H9 (cell line): ENCODE data around the gene EYA4. TPM values are rescaled to one million over a fixed set of nuclear protein-coding genes. Genes with fewer than 3 reads are reported as not detected.

Source experiments
- DNase-seq: peaks from one replicate; pipeline ENCODE4 v3.0.0-alpha.2; 2017
- H2AFZ ChIP-seq: one replicate; pipeline ENCODE4 v1.6.1; 2013; ENCODE audit warnings: mild to moderate bottlenecking, low read length, control low read depth, moderate library complexity
- H2AK5ac ChIP-seq: 2 replicates; pipeline ENCODE4 v1.6.1; 2013; ENCODE audit warnings: low read length, control low read depth, mixed read lengths; ENCODE audit not compliant: insufficient read length
- H2BK120ac ChIP-seq: one replicate; pipeline ENCODE4 v1.6.1; 2013; ENCODE audit warnings: low read depth, mild to moderate bottlenecking, low read length, control low read depth, inconsistent platforms; ENCODE audit not compliant: poor library complexity, severe bottlenecking
- H2BK12ac ChIP-seq: 2 replicates; pipeline ENCODE4 v1.6.1; 2013; ENCODE audit warnings: low read length, control low read depth, mixed read lengths, low read depth; ENCODE audit not compliant: insufficient read length
- H2BK15ac ChIP-seq: 2 replicates; pipeline ENCODE4 v1.6.1; 2013; ENCODE audit warnings: low read depth, low read length, control low read depth
- H2BK20ac ChIP-seq: one replicate; pipeline ENCODE4 v1.6.1; 2013; ENCODE audit warnings: low read depth, mild to moderate bottlenecking, low read length, control low read depth, inconsistent platforms; ENCODE audit not compliant: poor library complexity, severe bottlenecking
- H2BK5ac ChIP-seq: 2 replicates; pipeline ENCODE4 v1.6.1; 2013; ENCODE audit warnings: low read length, control low read depth, mixed read lengths; ENCODE audit not compliant: insufficient read length
- H3K14ac ChIP-seq: 2 replicates; pipeline ENCODE4 v1.6.1; 2013; ENCODE audit warnings: low read length, control low read depth; ENCODE audit not compliant: insufficient read depth
- H3K18ac ChIP-seq: 2 replicates; pipeline ENCODE4 v1.6.1; 2013; ENCODE audit warnings: low read depth, mild to moderate bottlenecking, mixed read lengths, low read length, control low read depth; ENCODE audit not compliant: insufficient read length
- H3K23ac ChIP-seq: 2 replicates; pipeline ENCODE4 v1.6.1; 2013; ENCODE audit warnings: low read length, control low read depth, mixed read lengths, low read depth; ENCODE audit not compliant: insufficient read length
- H3K23me2 ChIP-seq: 2 replicates; pipeline ENCODE4 v1.6.1; 2013; ENCODE audit warnings: low read depth, mild to moderate bottlenecking, mixed read lengths, low read length, control low read depth; ENCODE audit not compliant: insufficient read length, poor library complexity, severe bottlenecking
- H3K27ac ChIP-seq: 2 replicates; pipeline ENCODE4 v1.5.1; 2013; ENCODE audit warnings: low read length, control low read depth, mixed read lengths, low read depth; ENCODE audit not compliant: insufficient read length
- H3K27me3 ChIP-seq: 2 replicates; pipeline ENCODE4 v1.6.1; 2013; ENCODE audit warnings: low read length, control low read depth, inconsistent platforms; ENCODE audit not compliant: insufficient read depth
- H3K4ac ChIP-seq: 2 replicates; pipeline ENCODE4 v1.6.1; 2013; ENCODE audit warnings: low read depth, mild to moderate bottlenecking, control low read depth, inconsistent platforms, low read length, moderate library complexity
- H3K4me1 ChIP-seq: 2 replicates; pipeline ENCODE4 v1.6.1; 2013; ENCODE audit warnings: low read length, control low read depth, inconsistent platforms; ENCODE audit not compliant: insufficient read depth
- H3K4me2 ChIP-seq: 2 replicates; pipeline ENCODE4 v1.6.1; 2013; ENCODE audit warnings: low read length, control low read depth, mixed read lengths; ENCODE audit not compliant: insufficient read length, insufficient read depth
- H3K56ac ChIP-seq: 2 replicates; pipeline ENCODE4 v1.6.1; 2013; ENCODE audit warnings: low read depth, mild to moderate bottlenecking, mixed read lengths, low read length, control low read depth; ENCODE audit not compliant: insufficient read length
- H3K79me1 ChIP-seq: 2 replicates; pipeline ENCODE4 v1.6.1; 2013; ENCODE audit warnings: low read depth, mild to moderate bottlenecking, moderate library complexity, low read length, control low read depth, inconsistent platforms; ENCODE audit not compliant: insufficient read depth, poor library complexity, severe bottlenecking
- H3K79me2 ChIP-seq: 2 replicates; pipeline ENCODE4 v1.6.1; 2013; ENCODE audit warnings: low read length, control low read depth, inconsistent platforms; ENCODE audit not compliant: insufficient read depth
- H3K9ac ChIP-seq: 2 replicates; pipeline ENCODE4 v1.6.1; 2013; ENCODE audit warnings: low read length, control low read depth, mixed read lengths; ENCODE audit not compliant: insufficient read length; ENCODE audit errors: extremely low read depth
- H3K9me3 ChIP-seq: one replicate; pipeline ENCODE4 v1.6.1; 2013; ENCODE audit warnings: low read depth, low read length, inconsistent platforms; ENCODE audit not compliant: control insufficient read depth
- H3T11ph ChIP-seq: one replicate; pipeline ENCODE4 v1.6.1; 2013; ENCODE audit warnings: mild to moderate bottlenecking, low read length, control low read depth, inconsistent platforms
- H4K20me1 ChIP-seq: one replicate; pipeline ENCODE4 v1.6.1; 2013; ENCODE audit not compliant: control insufficient read depth, insufficient read length, insufficient read depth
- H4K5ac ChIP-seq: 2 replicates; pipeline ENCODE4 v1.6.1; 2013; ENCODE audit warnings: low read depth, mild to moderate bottlenecking, mixed read lengths, low read length, control low read depth; ENCODE audit not compliant: insufficient read length
- H4K8ac ChIP-seq: replicated peaks from 2 replicates; pipeline ENCODE4 v1.6.1; 2013; ENCODE audit warnings: low read length, control low read depth, mixed read lengths, low read depth; ENCODE audit not compliant: insufficient read length
- H4K91ac ChIP-seq: 2 replicates; pipeline ENCODE4 v1.6.1; 2013; ENCODE audit warnings: low read depth, mild to moderate bottlenecking, moderate library complexity, mixed read lengths, low read length, control low read depth; ENCODE audit not compliant: insufficient read length
- H3K27ac Mint-ChIP-seq, 3 experiments: 2 replicates in 2 of 3; 3 replicates in 1 of 3; pipeline ENCODE4 v1.8.0; 2020 to 2021; ENCODE audit warnings: mixed read lengths in 3 of 3, mild to moderate bottlenecking in 1 of 3, moderate library complexity in 1 of 3
- H3K27me3 Mint-ChIP-seq: 2 replicates; pipeline ENCODE4 v1.8.0; 2021; ENCODE audit warnings: low read depth, mild to moderate bottlenecking, moderate library complexity, mixed read lengths
- H3K36me3 Mint-ChIP-seq, 3 experiments: 2 replicates in 2 of 3; 3 replicates in 1 of 3; pipeline ENCODE4 v1.8.0; 2020 to 2021; ENCODE audit warnings: low read depth in 3 of 3, mixed read lengths in 3 of 3; ENCODE audit not compliant: insufficient read depth in 1 of 3
- H3K4me1 Mint-ChIP-seq, 2 experiments: 2 replicates each; pipeline ENCODE4 v1.8.0; 2020; ENCODE audit warnings: mixed read lengths in 2 of 2
- H3K4me3 Mint-ChIP-seq, 2 experiments: 2 replicates in 1 of 2; 3 replicates in 1 of 2; pipeline ENCODE4 v1.8.0; 2020 to 2021; ENCODE audit warnings: mild to moderate bottlenecking in 2 of 2, mixed read lengths in 2 of 2, moderate library complexity in 1 of 2
- H3K9me3 Mint-ChIP-seq, 2 experiments: 2 replicates in 1 of 2; 3 replicates in 1 of 2; pipeline ENCODE4 v1.8.0; 2020; ENCODE audit warnings: mild to moderate bottlenecking in 2 of 2, mixed read lengths in 2 of 2, moderate library complexity in 1 of 2
- WGBS: extraction: QIAGEN DNeasy Blood & Tissue Kit; methylation state at CpG from one replicate; pipeline ENCODE4 v1.1.7; 2013; ENCODE audit warnings: missing lambda C conversion rate, low lambda C conversion rate, mixed read lengths; ENCODE audit not compliant: insufficient read length; ENCODE audit errors: extremely low coverage; 5-methylcytosine and 5-hydroxymethylcytosine counted together
- total RNA-seq: library from RNA; stranded (reverse); gene quantifications from 2 replicates; pipeline ENCODE4 v1.2.1, GENCODE V29; 2021
- TF ChIP-seq, protein P1 (sequence below): fragments of 200-600 bp; sonication (generic); conservative IDR thresholded peaks from 3 replicates; pipeline ENCODE4 v1.8.0; 2021; ENCODE audit warnings: antibody characterized with exemption, mild to moderate bottlenecking

Gene EYA4
- total RNA-seq, 1 experiment from 2014 or later = 0.26 TPM

DNA sequence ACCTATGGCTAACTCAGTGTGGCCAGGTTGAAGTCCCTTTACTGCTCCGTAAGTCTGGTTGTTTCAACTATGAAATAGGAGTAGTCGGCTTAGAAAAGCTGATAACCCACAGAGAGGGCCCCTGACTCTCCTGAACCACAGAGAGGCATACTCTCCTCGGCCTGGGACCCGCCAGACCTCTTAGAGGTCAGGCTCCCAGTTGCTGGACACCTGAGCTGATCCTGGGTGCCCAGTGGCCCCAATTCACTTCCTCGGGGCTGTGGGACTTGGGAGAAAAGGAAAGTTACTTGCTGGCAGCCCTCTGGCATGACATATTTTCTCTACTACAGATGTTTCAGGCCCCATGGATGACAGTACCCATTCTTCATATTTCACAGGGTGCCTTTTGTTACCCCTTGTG, 34.2 kb upstream of the EYA4 start:
- Histone ChIP-seq H3T11ph (no peak overlapping the region), H2BK20ac (no peak overlapping the region), H2BK120ac (no peak overlapping the region), H4K8ac (no peak overlapping the region), H3K18ac (no peak overlapping the region), H3K27me3 (no peaks in the 10 kb centered on the region), H2AFZ (no peak overlapping the region), H4K20me1 (no peaks in the 10 kb centered on the region), H3K9ac (no peak overlapping the region), H3K9me3 (no peaks in the 10 kb centered on the region), H2BK12ac (no peak overlapping the region), H3K23ac (no peak overlapping the region), H3K4me1 (no peaks in the 10 kb centered on the region), H3K14ac (no peak overlapping the region), H2BK15ac (no peak overlapping the region), H3K27ac (no peak overlapping the region), H2AK5ac (no peak overlapping the region), H4K91ac (no peak overlapping the region), H3K4me2 (no peak overlapping the region), H2BK5ac (no peak overlapping the region), H3K79me2 (no peaks in the 10 kb centered on the region; the same call in 1 of the 2 replicates), H3K4ac (no peak overlapping the region), H3K79me1 (no peaks in the 10 kb centered on the region), H3K23me2 (no peaks in the 10 kb centered on the region), H4K5ac (no peak overlapping the region), H3K56ac (no peak overlapping the region)
- WGBS = no CpG with 5 or more reads among the region's 5 CpGs
- TF ChIP-seq, protein P1, sequence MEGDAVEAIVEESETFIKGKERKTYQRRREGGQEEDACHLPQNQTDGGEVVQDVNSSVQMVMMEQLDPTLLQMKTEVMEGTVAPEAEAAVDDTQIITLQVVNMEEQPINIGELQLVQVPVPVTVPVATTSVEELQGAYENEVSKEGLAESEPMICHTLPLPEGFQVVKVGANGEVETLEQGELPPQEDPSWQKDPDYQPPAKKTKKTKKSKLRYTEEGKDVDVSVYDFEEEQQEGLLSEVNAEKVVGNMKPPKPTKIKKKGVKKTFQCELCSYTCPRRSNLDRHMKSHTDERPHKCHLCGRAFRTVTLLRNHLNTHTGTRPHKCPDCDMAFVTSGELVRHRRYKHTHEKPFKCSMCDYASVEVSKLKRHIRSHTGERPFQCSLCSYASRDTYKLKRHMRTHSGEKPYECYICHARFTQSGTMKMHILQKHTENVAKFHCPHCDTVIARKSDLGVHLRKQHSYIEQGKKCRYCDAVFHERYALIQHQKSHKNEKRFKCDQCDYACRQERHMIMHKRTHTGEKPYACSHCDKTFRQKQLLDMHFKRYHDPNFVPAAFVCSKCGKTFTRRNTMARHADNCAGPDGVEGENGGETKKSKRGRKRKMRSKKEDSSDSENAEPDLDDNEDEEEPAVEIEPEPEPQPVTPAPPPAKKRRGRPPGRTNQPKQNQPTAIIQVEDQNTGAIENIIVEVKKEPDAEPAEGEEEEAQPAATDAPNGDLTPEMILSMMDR = no peak
- no peak for DNase-seq
- H3K27ac Mint-ChIP-seq = no peak overlapping the region
- H3K4me3 Mint-ChIP-seq = no peak overlapping the region
- H3K36me3 Mint-ChIP-seq = no peaks in the 10 kb centered on the region; a peak in 1 of 7 replicates
- peaks cover 0 to 2% of the 10 kb centered on the region in 2 experiments; a peak in 1 of 5 replicates for H3K9me3 Mint-ChIP-seq
- no peaks in the 10 kb centered on the region for H3K27me3 Mint-ChIP-seq
- no peaks in the 10 kb centered on the region for H3K4me1 Mint-ChIP-seq
